HCT116 (cell line): ENCODE data around the gene IFI35. TPM values are rescaled to one million over a fixed set of nuclear protein-coding genes. Genes with fewer than 3 reads are reported as not detected.

ENCODE experiments used
- ATAC-seq: fragments of 200-7000 bp; cut with Tn5 transposase; 2 replicates; pipeline ENCODE4 v1.9.1; 2020; ENCODE audit warnings: mild to moderate bottlenecking, moderate library complexity
- BruUV-seq: library from RNA; stranded (reverse); fragments of 400-500 nt; replicated peaks from 2 replicates; lab custom pipeline; 2021; lab: Mats Ljungman, UMichigan
- CTCF ChIA-PET: fragments of 300-600 bp; sonication (Branson Sonifier 250); formaldehyde crosslinking; loops from one replicate; lab custom pipeline; 2021; ENCODE audit warnings: antibody characterized with exemption; lab: Charles Lee
- POLR2A ChIA-PET: fragments of 300-600, 350-600 bp; sonication (Branson Sonifier 250); formaldehyde crosslinking; loops from one replicate; lab custom pipeline; 2021; ENCODE audit warnings: antibody characterized with exemption; lab: Charles Lee
- RAD21 ChIA-PET, 2 experiments: fragments of 300-600 bp; sonication (Branson Sonifier 250); formaldehyde crosslinking; loops; one replicate each; lab custom pipeline; 2023; ENCODE audit warnings: low total read pairs in 2 of 2; ENCODE audit not compliant: uncharacterized antibody in 2 of 2, unreplicated experiment in 2 of 2, low non-redundant PET in 1 of 2; lab: Charles Lee
- DNase-seq: peaks from one replicate; pipeline ENCODE4 v3.0.0-alpha.2; 2010; ENCODE audit warnings: low read depth, low spot score
- H2AFZ ChIP-seq: fragments of 200-600 bp; shearing (Covaris generic), sonication (generic); 2 replicates; pipeline ENCODE4 v1.6.1; 2017; ENCODE audit warnings: low read depth, mixed run types, mixed read lengths, antibody characterized with exemption, low read length; ENCODE audit not compliant: poor library complexity, severe bottlenecking
- H3K27ac ChIP-seq: 2 replicates; pipeline ENCODE4 v1.5.1; 2012; ENCODE audit warnings: low read depth, low read length
- H3K27me3 ChIP-seq: fragments of 200-600 bp; sonication (generic); 2 replicates; pipeline ENCODE4 v1.6.1; 2016; ENCODE audit warnings: mixed run types, low read length, mixed read lengths; ENCODE audit not compliant: insufficient read depth
- H3K36me3 ChIP-seq, 2 experiments: fragments of 200-500 bp in 1 of 2; fragments of 200-600 bp in 1 of 2; sonication (Bioruptor generic) in 1 of 2; sonication (generic) in 1 of 2; 2 replicates each; pipeline versions ENCODE4 v1.5.1 to v1.6.1; 2014 to 2016; ENCODE audit warnings: low read length in 2 of 2, inconsistent platforms in 1 of 2, mixed read lengths in 1 of 2, mixed run types in 1 of 2; ENCODE audit not compliant: insufficient read depth in 2 of 2, control insufficient read depth in 1 of 2
- H3K4me1 ChIP-seq, 2 experiments: fragments of 200-600 bp in 1 of 2; sonication (generic) in 1 of 2; 2 replicates each; pipeline versions ENCODE4 v1.5.1 to v1.6.1; 2012 to 2017; ENCODE audit warnings: low read length in 2 of 2, inconsistent platforms in 1 of 2, mild to moderate bottlenecking in 1 of 2, mixed read lengths in 1 of 2, mixed run types in 1 of 2, moderate library complexity in 1 of 2; ENCODE audit not compliant: insufficient read depth in 2 of 2, control insufficient read depth in 1 of 2
- H3K4me2 ChIP-seq: fragments of 200-600 bp; sonication (generic); 2 replicates; pipeline ENCODE4 v1.6.1; 2017; ENCODE audit warnings: mixed run types, low read length, mixed read lengths
- H3K4me3 ChIP-seq, 2 experiments: fragments of 200-600 bp in 1 of 2; sonication (generic) in 1 of 2; replicated peaks in 1 of 2; 2 replicates each; pipeline ENCODE4 v1.5.1; 2011 to 2016; ENCODE audit warnings: low read length in 2 of 2, control low read depth in 1 of 2, low read depth in 1 of 2, mild to moderate bottlenecking in 1 of 2, mixed read lengths in 1 of 2, mixed run types in 1 of 2
- H3K79me2 ChIP-seq: fragments of 200-600 bp; sonication (generic); 2 replicates; pipeline ENCODE4 v1.6.1; 2017; ENCODE audit warnings: mild to moderate bottlenecking, mixed run types, low read length, moderate library complexity, mixed read lengths; ENCODE audit not compliant: insufficient read depth
- H3K9ac ChIP-seq: fragments of 200-600 bp; sonication (generic); 2 replicates; pipeline ENCODE4 v1.6.1; 2016; ENCODE audit warnings: low read length, mixed read lengths
- H3K9me2 ChIP-seq: fragments of 200-600 bp; sonication (generic), shearing (Covaris generic); 2 replicates; pipeline ENCODE4 v1.6.1; 2017; ENCODE audit warnings: mixed run types, mild to moderate bottlenecking, moderate library complexity; ENCODE audit not compliant: insufficient read depth
- H3K9me3 ChIP-seq, 2 experiments: fragments of 200-500 bp in 1 of 2; fragments of 200-600 bp in 1 of 2; sonication (Bioruptor generic) in 1 of 2; sonication (generic) in 1 of 2; 2 replicates each; pipeline ENCODE4 v1.6.1; 2014 to 2017; ENCODE audit warnings: low read length in 2 of 2, mixed read lengths in 2 of 2, inconsistent platforms in 1 of 2, low read depth in 1 of 2, mild to moderate bottlenecking in 1 of 2, mixed run types in 1 of 2, moderate library complexity in 1 of 2; ENCODE audit not compliant: control insufficient read depth in 1 of 2, insufficient read depth in 1 of 2
- H4K20me1 ChIP-seq: fragments of 200-600 bp; sonication (generic), shearing (Covaris generic); 2 replicates; pipeline ENCODE4 v1.6.1; 2017; ENCODE audit warnings: mixed run types, mild to moderate bottlenecking, moderate library complexity; ENCODE audit not compliant: insufficient read depth
- CEBPB ChIP-seq: IDR thresholded peaks from 2 replicates; pipeline ENCODE4 v1.6.1; 2012; ENCODE audit warnings: low read depth
- EGR1 ChIP-seq: IDR thresholded peaks from 2 replicates; pipeline ENCODE4 v1.6.1; 2012; ENCODE audit warnings: low read depth
- EZH2 ChIP-seq: fragments of 200-600 bp; sonication (generic); IDR thresholded peaks from 2 replicates; pipeline ENCODE4 v1.6.1; 2017; ENCODE audit warnings: antibody characterized with exemption, mixed run types
- EZH2phosphoT487 ChIP-seq: fragments of 200-600 bp; IDR thresholded peaks from 2 replicates; pipeline ENCODE4 v1.6.1; 2018; ENCODE audit warnings: antibody characterized with exemption, borderline replicate concordance
- FOSL1 ChIP-seq: IDR thresholded peaks from 2 replicates; pipeline ENCODE4 v1.6.1; 2012; ENCODE audit warnings: low read depth
- MAX ChIP-seq: IDR thresholded peaks from 2 replicates; pipeline ENCODE4 v1.6.1; 2012
- POLR2A ChIP-seq: IDR thresholded peaks from 2 replicates; pipeline ENCODE4 v1.7.0; 2011; ENCODE audit warnings: borderline replicate concordance; ENCODE audit not compliant: insufficient read depth, insufficient read length; ENCODE audit errors: extremely low read depth
- RAD21 ChIP-seq: IDR thresholded peaks from 2 replicates; pipeline ENCODE4 v1.6.1; 2012; ENCODE audit warnings: low read depth, mild to moderate bottlenecking
- REST ChIP-seq: IDR thresholded peaks from 2 replicates; pipeline ENCODE4 v1.6.1; 2012; ENCODE audit warnings: low read depth
- SP1 ChIP-seq: IDR thresholded peaks from 2 replicates; pipeline ENCODE4 v1.6.1; 2012; ENCODE audit warnings: low read depth
- TCF7L2 ChIP-seq: IDR thresholded peaks from 2 replicates; pipeline ENCODE4 v1.7.0; 2011; ENCODE audit warnings: borderline replicate concordance, inconsistent platforms; ENCODE audit not compliant: insufficient read depth, insufficient read length; ENCODE audit errors: extremely low read depth
- YY1 ChIP-seq: IDR thresholded peaks from 2 replicates; pipeline ENCODE4 v1.6.1; 2011; ENCODE audit warnings: low read length, low read depth, moderate library complexity, mild to moderate bottlenecking; ENCODE audit not compliant: insufficient replicate concordance; ENCODE audit errors: extremely low read depth
- ZBTB33 ChIP-seq: IDR thresholded peaks from 2 replicates; pipeline ENCODE4 v1.6.1; 2011; ENCODE audit warnings: mild to moderate bottlenecking, low read length, moderate library complexity; ENCODE audit not compliant: insufficient replicate concordance; ENCODE audit errors: extremely low read depth
- ZFX ChIP-seq: fragments of 450-650 bp; IDR thresholded peaks from 2 replicates; pipeline ENCODE4 v1.6.1; 2017
- ZNF274 ChIP-seq: fragments of 200-500 bp; sonication (Bioruptor generic); IDR thresholded peaks from 2 replicates; pipeline ENCODE4 v1.6.1; 2014; ENCODE audit warnings: mild to moderate bottlenecking, low read depth, low read length, inconsistent platforms
- intact Hi-C: fragments of 100-400 bp; cut with micrococcal nuclease; formaldehyde crosslinking; loops from 2 replicates; pipeline ENCODE4 v1.10.0; 2022
- total RNA-seq: library from RNA; stranded (reverse); gene quantifications from one replicate; pipeline ENCODE4 v1.2.1, GENCODE V29; 2021; ENCODE audit not compliant: unreplicated experiment

Gene IFI35
- total RNA-seq, 1 experiment from 2014 or later: 14.8 TPM

GRCh38 chr17:43025290-43025657, 18.7 kb downstream of the IFI35 start (continued):
- TF ChIP-seq ZBTB33: no peak
- no peak for TF ChIP-seq SP1
- TF ChIP-seq POLR2A: no peak
- no peak for TF ChIP-seq RAD21
- TF ChIP-seq CEBPB: no peak

GRCh38 chr17:43025766-43026537, 19.4 kb downstream of the IFI35 start:
- intact Hi-C loops: loop anchor here (2.0 kb wide), 1 partner anchor 99 kb away; the partner anchor contains the start of gene BRCA1
- no peaks in the 10 kb centered on the region for H4K20me1 ChIP-seq
- H3K4me3 ChIP-seq: no peak overlapping the region
- H2AFZ ChIP-seq: no peak overlapping the region
- H3K9me3 ChIP-seq: no peaks in the 10 kb centered on the region
- DNase-seq (no peak), ATAC-seq (no peak)
- ChIA-PET RAD21 (no interaction called here), POLR2A (interaction anchor here (1.6 to 3.9 kb wide), 2 partner anchors 28 kb away, joined by 3 to 21 read pairs; partner anchors contain the start of gene RPL27), CTCF (no interaction called here)
- no peak overlapping the region for H3K4me2 ChIP-seq
- BruUV-seq: no TSS peak
- H3K36me3 ChIP-seq: no peaks in the 10 kb centered on the region
- peaks cover 6 to 27% of the 10 kb centered on the region in 2 experiments; a peak in 3 of 4 replicates for H3K4me1 ChIP-seq
- H3K27me3 ChIP-seq: no peaks in the 10 kb centered on the region
- H3K27ac ChIP-seq: no peak overlapping the region
- H3K79me2 ChIP-seq: peaks cover 6% of the 10 kb centered on the region; the same call in 1 of the 2 replicates
- no peaks in the 10 kb centered on the region for H3K9me2 ChIP-seq
- no peak overlapping the region for H3K9ac ChIP-seq
- no peak for TF ChIP-seq RAD21
- no peak for TF ChIP-seq ZFX
- no peak for TF ChIP-seq ZBTB33
- TF ChIP-seq FOSL1: no peak
- no peak for TF ChIP-seq YY1
- TF ChIP-seq EGR1: no peak
- no peak for TF ChIP-seq EZH2
- TF ChIP-seq POLR2A: no peak
- TF ChIP-seq ZNF274: no peak
- TF ChIP-seq TCF7L2: no peak
- no peak for TF ChIP-seq REST
- no peak for TF ChIP-seq CEBPB
- TF ChIP-seq MAX: no peak
- TF ChIP-seq EZH2phosphoT487: no peak
- TF ChIP-seq SP1: no peak
